Stimulated activated CD8-positive, alpha-beta memory T cell treated with anti-CD3 and anti-CD28 coated beads, Interleukin-15, amount 100 ng/mL, for 24 hours (primary cell): ENCODE data around the gene SUN5.
"Not testable (repeated sequence)": the region's sequence is repeated elsewhere in the genome, so short reads cannot be mapped to it uniquely, and the experiment has no call there.

Source experiments
- DNase-seq: peaks from one replicate; pipeline ENCODE4 v3.0.0-alpha.2; 2020; ENCODE audit warnings: low read depth

Gene SUN5

GRCh38 chr20:32965115-32965514 lies 39.1 kb downstream of the SUN5 start:
- no peak for DNase-seq

DNA sequence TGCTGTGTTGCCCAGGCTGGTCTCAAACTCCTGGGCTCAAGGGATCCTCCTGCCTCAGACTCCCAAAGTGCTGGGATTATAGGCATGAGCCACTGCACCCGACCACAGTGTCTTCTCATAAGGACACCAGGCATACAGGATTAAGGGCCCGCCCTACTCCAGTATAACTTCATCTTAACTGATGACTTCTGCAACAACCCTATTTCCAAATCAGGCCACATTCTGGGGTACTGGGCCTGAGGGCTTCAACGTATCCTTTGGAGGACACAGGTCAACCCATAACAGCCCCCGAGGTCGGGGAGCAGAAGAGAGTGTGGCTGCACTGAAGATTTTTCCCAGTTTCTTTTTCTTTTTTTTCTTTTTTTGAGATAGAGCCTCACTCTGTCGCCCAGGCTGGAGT lies 39.7 kb downstream of the SUN5 start:
- no peak for DNase-seq

- DNase-seq, result no peak
Observed at GRCh38 chr20:32963176-32963575, 41.1 kb downstream of the SUN5 start.

DNA sequence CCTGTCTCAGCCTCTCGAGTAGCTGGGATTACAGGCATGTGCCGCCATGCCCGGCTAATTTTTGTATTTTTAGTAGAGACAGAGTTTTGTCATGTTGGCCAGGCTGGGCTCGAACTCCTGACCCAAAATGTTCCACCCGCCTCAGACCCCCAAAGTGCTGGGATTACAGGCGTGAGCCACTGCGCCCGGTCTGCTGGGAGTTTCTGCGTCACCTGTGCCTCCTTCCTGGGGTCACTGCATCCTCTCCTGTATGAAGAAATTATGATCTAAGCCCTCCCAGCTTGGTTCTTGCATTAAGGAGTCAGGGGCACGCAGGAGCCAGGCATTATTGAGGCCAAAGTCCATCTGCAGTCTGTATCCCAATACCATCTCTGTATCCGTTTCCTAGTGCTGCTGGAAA lies 41.6 kb downstream of the SUN5 start:
- not testable (repeated sequence) for DNase-seq

DNA sequence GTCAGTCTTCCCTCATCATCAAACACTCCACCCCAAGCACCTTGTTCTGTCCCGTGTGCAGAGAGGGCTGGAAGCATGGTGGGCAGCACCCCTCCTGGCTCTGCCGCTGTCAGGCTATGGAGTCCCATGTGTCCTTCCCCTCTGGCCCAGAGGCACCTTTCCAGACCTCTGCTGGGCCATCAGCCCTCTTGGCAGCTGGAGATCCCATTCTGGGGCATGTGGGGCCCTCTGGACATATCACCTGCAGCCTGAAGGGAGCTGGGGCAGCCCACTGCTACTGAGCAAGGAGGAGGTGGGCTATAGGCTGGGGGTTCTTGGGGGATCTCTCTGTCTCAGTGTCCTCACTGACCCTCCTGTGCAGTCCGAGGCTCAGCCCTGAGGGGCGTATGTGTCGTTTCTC lies 42.2 kb downstream of the SUN5 start:
- no peak for DNase-seq

GRCh38 chr20:32960849-32961731 lies 43.1 kb downstream of the SUN5 start:
- no peak for DNase-seq

DNA sequence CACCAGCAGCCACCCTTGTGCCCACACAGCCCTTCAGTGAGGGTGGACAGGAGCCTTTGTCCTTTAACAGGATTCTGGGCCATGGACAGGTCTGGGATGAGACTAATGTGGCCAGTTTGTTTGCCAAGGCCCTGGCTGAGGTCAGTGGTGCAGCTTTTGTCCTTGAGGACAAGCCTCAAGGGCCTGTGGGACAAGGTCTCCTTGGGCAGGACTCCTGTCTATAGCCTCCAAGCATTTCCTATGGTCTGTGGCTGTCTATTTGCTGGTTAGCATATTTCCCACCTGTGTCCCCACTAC lies 44.1 kb downstream of the SUN5 start:
- no peak for DNase-seq

- DNase-seq, result no peak
Observed at GRCh38 chr20:32959351-32960221, 44.6 kb downstream of the SUN5 start.

GRCh38 chr20:32958574-32958973 lies 45.7 kb downstream of the SUN5 start:
- no peak for DNase-seq

DNA sequence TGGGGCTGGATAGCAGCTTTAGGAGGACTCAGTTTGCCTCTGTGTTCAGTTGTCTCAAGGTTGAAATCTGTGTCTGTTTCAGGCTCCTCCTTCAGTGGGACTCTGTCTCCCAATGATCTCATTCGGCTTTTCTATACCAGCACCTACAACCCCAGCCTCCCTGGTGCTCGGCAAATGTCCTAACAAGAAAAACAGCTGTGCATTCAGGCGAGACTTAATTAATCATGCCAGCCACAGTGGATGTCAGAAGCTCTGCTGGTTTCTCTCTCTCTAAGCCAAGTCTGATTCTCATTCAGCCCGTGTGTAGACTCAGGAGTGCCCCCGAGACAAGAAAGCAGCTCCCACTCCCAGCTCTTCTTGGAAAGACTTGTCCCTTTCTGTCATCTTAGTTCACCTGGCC lies 46.8 kb downstream of the SUN5 start:
- DNase-seq, result no peak

DNA sequence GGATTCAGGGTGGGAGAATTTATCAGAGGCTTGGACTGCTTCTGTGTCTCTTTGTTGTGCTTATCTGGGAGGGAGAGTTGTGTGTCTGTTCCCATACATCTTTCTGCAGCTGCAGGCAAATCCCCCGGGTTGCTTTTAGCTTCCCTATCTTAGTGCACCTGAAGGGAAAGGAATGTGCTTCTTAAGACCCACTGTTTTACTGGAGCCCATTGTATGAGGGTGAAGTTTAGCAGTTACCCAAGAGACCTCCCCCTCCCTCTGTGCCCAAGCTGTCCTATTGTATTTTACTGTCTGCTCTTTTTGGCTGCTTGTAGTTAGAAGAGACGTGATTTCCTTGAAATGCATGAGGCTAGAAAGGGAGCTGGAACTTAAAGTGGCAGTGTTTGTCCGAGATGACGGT lies 53.7 kb downstream of the SUN5 start:
- DNase-seq, result not testable (repeated sequence)

DNA sequence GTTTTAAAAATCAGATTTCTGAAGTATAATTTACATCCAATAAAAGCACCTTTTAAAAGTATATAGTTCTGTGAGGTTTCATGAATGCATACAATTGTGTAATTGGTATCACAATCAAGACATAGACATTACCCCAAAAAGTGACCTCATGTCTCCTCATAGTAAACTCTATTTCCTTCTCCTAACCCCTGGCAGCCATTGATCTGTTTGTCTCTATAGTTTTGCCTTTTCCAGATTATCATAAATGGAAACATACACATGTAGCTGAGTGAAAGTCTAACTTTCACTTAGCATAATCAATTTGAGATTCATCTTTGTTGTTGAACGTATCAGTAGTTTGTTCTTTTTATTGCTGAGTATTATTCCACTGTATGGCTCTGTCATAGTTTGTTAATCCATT lies 57.6 kb downstream of the SUN5 start:
- no peak for DNase-seq

GRCh38 chr20:32945710-32946221 lies 58.5 kb downstream of the SUN5 start:
- no peak for DNase-seq

DNA sequence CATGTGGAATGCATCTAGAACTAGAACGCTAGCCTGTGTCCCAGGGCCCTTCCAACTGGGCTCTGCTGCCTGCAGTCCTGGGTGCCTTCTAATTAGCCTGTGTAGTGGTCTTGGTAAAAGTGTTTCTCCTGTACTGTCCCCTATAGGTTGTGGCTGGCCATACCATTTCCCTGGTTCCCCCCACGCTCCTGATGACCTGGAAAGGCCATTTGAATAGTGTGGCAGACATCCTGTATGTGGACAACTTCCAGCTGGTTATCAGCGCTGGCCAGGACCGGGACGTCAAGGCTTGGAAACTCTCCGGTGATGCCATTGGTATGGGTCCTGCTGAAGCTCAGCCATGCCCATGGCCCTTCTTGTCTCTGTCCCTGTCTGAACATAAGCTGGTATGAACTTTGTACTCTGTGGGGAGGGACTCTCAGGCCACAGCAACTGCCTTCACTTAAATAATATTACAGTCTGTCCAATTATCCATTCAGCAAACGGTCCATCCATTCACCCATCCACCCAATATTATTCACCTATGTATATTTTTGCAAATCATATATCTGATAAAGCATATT lies 60.7 kb downstream of the SUN5 start:
- DNase-seq, result no peak

DNA sequence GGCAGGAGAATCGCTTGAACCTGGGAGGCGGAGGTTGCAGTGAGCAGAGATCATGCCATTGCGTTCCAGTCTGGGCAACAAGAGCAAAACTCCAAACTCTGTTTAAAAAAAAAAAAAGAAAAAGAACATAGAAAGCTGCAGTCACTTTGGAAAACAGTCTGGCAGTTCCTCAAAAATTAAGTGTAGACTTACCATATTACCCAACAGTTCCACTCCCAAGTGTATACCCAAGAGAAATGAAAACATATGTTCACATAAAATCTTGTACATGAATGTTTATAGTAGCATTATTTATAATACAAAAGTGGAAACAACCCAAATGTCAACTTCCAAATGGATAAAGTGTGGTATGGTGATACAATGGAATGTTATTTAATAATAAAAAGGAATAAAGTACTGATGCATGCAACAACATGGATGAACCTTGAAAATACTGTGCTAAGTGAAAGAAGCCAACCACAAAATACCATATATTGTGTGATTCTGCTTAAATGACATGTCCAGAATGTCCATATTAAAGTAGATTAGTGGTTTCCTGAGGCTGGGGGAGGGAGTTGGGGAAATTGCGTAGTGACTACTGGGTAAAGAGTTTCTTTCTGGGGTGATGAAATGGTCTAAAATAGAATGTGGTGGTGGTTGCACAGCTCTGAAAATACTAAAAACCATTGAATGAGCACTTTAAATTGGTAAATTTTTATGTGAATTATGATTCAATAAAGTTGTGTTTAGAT lies 62.9 kb downstream of the SUN5 start:
- DNase-seq, result no peak

- no peak for DNase-seq
Observed at GRCh38 chr20:32934580-32934979, 69.7 kb downstream of the SUN5 start.
